Activated CD4-positive, alpha-beta T cell treated with anti-CD3 and anti-CD28 coated beads, Interleukin-2, amount 10 ng/mL, durations not matched to agents 24 days and 14 days (primary cell): Measurements from ENCODE around the gene NR4A3. TPM values are rescaled to one million over a fixed set of nuclear protein-coding genes. Genes with fewer than 3 reads are reported as not detected.

Source experiments
- DNase-seq: peaks from one replicate; pipeline ENCODE4 v3.0.0; 2022
- H3K27ac Mint-ChIP-seq: one replicate; pipeline ENCODE4 v1.8.0; 2022; ENCODE audit warnings: mild to moderate bottlenecking, mixed read lengths
- H3K27me3 Mint-ChIP-seq: one replicate; pipeline ENCODE4 v1.8.0; 2022; ENCODE audit warnings: mixed read lengths
- H3K36me3 Mint-ChIP-seq: one replicate; pipeline ENCODE4 v1.8.0; 2022; ENCODE audit warnings: low read depth, mild to moderate bottlenecking, mixed read lengths
- H3K4me1 Mint-ChIP-seq: one replicate; pipeline ENCODE4 v1.8.0; 2021; ENCODE audit warnings: mixed read lengths
- H3K4me3 Mint-ChIP-seq: one replicate; pipeline ENCODE4 v1.8.0; 2022; ENCODE audit warnings: mild to moderate bottlenecking, moderate library complexity, mixed read lengths
- H3K9me3 Mint-ChIP-seq: one replicate; pipeline ENCODE4 v1.8.0; 2021; ENCODE audit warnings: mixed read lengths
- intact Hi-C: fragments of 100-400 bp; cut with micrococcal nuclease; formaldehyde crosslinking; loops from one replicate; pipeline ENCODE4 v1.15.1; 2023
- total RNA-seq: library from RNA; stranded (reverse); gene quantifications from 2 replicates; pipeline ENCODE4 v1.2.3, GENCODE V29; 2022

The NR4A3 gene
- total RNA-seq, 1 donor from 2014 or later = 52.8 TPM

GRCh38 chr9:99803694-99804093, 18.0 kb upstream of the NR4A3 start:
- Mint-ChIP-seq H3K36me3 (no peaks in the 10 kb centered on the region), H3K27me3 (peaks cover 28% of the 10 kb centered on the region), H3K9me3 (no peaks in the 10 kb centered on the region), H3K4me1 (peaks cover 8% of the 10 kb centered on the region), H3K27ac (no peak overlapping the region), H3K4me3 (no peak overlapping the region)
- intact Hi-C loops = loop anchor here (10.0 kb wide), 1 partner anchor 791 kb away; no protein-coding TSS in a partner anchor
- no peak for DNase-seq

- Mint-ChIP-seq H3K9me3 (no peaks in the 10 kb centered on the region), H3K4me1 (peaks cover 23% of the 10 kb centered on the region), H3K27ac (no peak overlapping the region), H3K4me3 (no peak overlapping the region), H3K36me3 (no peaks in the 10 kb centered on the region), H3K27me3 (peaks cover 22% of the 10 kb centered on the region)
- intact Hi-C loops = loop anchor here (1.0 to 10.0 kb wide), 2 partner anchors 204 to 787 kb away; no protein-coding TSS in a partner anchor
- DNase-seq = peak; percentile 89
Measured at GRCh38 chr9:99807276-99807852, 14.3 kb upstream of the NR4A3 start.

- no peaks in the 10 kb centered on the region for H3K9me3 Mint-ChIP-seq
- no peaks in the 10 kb centered on the region for H3K36me3 Mint-ChIP-seq
- no peak for DNase-seq
- H3K4me3 Mint-ChIP-seq = no peak overlapping the region
- H3K4me1 Mint-ChIP-seq = peaks cover 23% of the 10 kb centered on the region
- H3K27me3 Mint-ChIP-seq = peaks cover 21% of the 10 kb centered on the region
- no peak overlapping the region for H3K27ac Mint-ChIP-seq
- intact Hi-C loops = loop anchor here (1.0 to 10.0 kb wide), 2 partner anchors 203 to 787 kb away; no protein-coding TSS in a partner anchor
Measured at GRCh38 chr9:99807956-99808355, 13.7 kb upstream of the NR4A3 start.

DNA sequence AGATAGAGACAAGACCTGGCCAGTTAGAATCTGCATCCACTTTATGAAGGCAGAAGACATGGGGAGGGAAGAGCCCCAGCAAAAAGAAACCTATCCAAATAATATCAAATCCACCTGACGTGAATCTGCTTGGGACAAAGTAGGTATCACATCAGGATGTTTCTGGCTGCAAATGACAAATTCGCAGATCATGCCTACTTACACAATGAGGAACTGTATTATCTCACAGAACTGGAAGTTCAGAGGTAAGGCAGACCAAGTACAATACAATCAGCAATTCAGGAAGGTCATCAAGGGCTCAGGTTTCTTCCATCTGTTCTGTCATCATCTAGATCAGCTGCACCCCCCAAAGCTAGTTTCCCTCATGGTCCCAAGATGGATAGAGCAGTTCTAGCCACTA, 13.2 kb upstream of the NR4A3 start:
- H3K36me3 Mint-ChIP-seq = no peaks in the 10 kb centered on the region
- peaks cover 22% of the 10 kb centered on the region for H3K27me3 Mint-ChIP-seq
- no peak for DNase-seq
- no peak overlapping the region for H3K4me3 Mint-ChIP-seq
- intact Hi-C loops = loop anchor here (10.0 kb wide), 1 partner anchor 786 kb away; no protein-coding TSS in a partner anchor
- H3K27ac Mint-ChIP-seq = no peak overlapping the region
- H3K9me3 Mint-ChIP-seq = no peaks in the 10 kb centered on the region
- peaks cover 23% of the 10 kb centered on the region for H3K4me1 Mint-ChIP-seq

DNA sequence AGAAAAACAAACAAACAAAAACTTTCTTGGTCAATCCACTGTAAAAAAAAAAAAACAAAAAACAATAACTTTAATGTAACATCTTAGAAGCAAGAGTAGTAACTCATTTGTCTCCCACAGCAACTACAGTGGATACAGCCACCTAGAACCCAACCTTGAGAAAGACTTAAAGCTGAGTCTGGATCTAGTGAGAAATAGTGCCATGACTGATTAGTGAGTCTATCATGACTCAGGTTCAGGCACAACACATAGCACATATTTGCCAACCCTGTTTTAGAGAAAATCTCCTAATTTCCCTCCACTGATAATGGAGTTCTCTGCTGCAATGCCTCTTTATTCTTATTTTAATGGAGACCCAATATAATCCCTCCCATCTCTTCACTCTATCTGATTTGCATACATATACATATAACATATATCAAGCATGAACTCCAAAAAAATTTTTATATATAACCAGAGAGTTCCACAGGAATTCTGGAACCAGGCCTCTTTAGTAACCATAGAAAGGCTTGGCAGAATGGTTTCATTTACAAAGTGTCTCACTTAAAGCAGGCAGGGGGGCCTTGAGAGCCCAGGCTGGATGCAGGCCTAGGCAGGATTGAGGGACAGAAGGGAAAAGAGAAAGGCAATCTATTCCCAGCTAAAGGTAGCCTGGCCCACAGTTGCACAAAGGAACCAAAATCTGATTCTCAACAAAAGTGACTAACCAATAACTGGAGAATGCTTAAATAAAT, 11.9 kb upstream of the NR4A3 start:
- Mint-ChIP-seq H3K27ac (no peak overlapping the region), H3K27me3 (peaks cover 22% of the 10 kb centered on the region), H3K9me3 (no peaks in the 10 kb centered on the region), H3K4me3 (no peak overlapping the region), H3K36me3 (no peaks in the 10 kb centered on the region), H3K4me1 (peaks cover 23% of the 10 kb centered on the region)
- DNase-seq = no peak
- intact Hi-C loops = loop anchor here (10.0 kb wide), 2 partner anchors 515 to 785 kb away; no protein-coding TSS in a partner anchor

GRCh38 chr9:99811172-99811571, 10.5 kb upstream of the NR4A3 start:
- H3K4me3 Mint-ChIP-seq = no peak overlapping the region
- H3K9me3 Mint-ChIP-seq = no peaks in the 10 kb centered on the region
- H3K27ac Mint-ChIP-seq = no peak overlapping the region
- intact Hi-C loops = loop anchor here (1.0 to 10.0 kb wide), 3 partner anchors 8 to 514 kb away; no protein-coding TSS in a partner anchor
- DNase-seq = no peak
- H3K4me1 Mint-ChIP-seq = peaks cover 29% of the 10 kb centered on the region
- H3K27me3 Mint-ChIP-seq = peaks cover 31% of the 10 kb centered on the region
- H3K36me3 Mint-ChIP-seq = no peaks in the 10 kb centered on the region

GRCh38 chr9:99811598-99812383, 9.9 kb upstream of the NR4A3 start:
- DNase-seq = no peak
- H3K27me3 Mint-ChIP-seq = peaks cover 35% of the 10 kb centered on the region
- peak overlapping the region; percentile 6 for H3K4me3 Mint-ChIP-seq
- H3K9me3 Mint-ChIP-seq = no peaks in the 10 kb centered on the region
- peaks cover 32% of the 10 kb centered on the region for H3K4me1 Mint-ChIP-seq
- intact Hi-C loops = loop anchor here (1.0 to 10.0 kb wide), 4 partner anchors 8 to 513 kb away; no protein-coding TSS in a partner anchor
- H3K27ac Mint-ChIP-seq = peak overlapping the region; percentile 73
- no peaks in the 10 kb centered on the region for H3K36me3 Mint-ChIP-seq

GRCh38 chr9:99813739-99814138, 7.9 kb upstream of the NR4A3 start:
- intact Hi-C loops = loop anchor here (10.0 kb wide), 1 partner anchor 511 kb away; no protein-coding TSS in a partner anchor
- no peaks in the 10 kb centered on the region for H3K36me3 Mint-ChIP-seq

DNA sequence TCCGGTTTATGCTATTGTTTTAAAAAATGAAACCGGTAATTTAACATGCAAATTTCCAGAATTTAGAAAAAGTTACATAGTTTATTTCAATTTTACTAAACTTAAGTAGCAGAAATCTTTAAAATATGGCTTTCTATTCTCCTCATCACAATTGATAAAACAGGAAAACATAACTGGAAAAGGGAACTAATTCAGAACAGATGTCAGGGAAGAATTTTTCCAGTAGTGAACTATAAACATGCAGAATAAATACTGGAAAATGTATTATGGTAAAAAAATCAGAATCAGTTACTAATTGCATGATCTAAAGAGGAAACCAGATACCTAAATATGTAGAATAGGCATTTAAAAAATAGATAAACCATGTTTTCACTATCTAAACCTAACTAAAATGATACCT, 7.3 kb upstream of the NR4A3 start:
- no peaks in the 10 kb centered on the region for H3K9me3 Mint-ChIP-seq
- intact Hi-C loops = loop anchor here (10.0 kb wide), 1 partner anchor 510 kb away; no protein-coding TSS in a partner anchor
- H3K4me1 Mint-ChIP-seq = peaks cover 37% of the 10 kb centered on the region
- no peak for DNase-seq
- no peak overlapping the region for H3K4me3 Mint-ChIP-seq
- no peak overlapping the region for H3K27ac Mint-ChIP-seq
- no peaks in the 10 kb centered on the region for H3K36me3 Mint-ChIP-seq
- H3K27me3 Mint-ChIP-seq = peaks cover 37% of the 10 kb centered on the region

More at GRCh38 chr9:99813739-99814138, 7.9 kb upstream of the NR4A3 start:
- H3K27ac Mint-ChIP-seq = no peak overlapping the region
- peaks cover 33% of the 10 kb centered on the region for H3K4me1 Mint-ChIP-seq
- H3K27me3 Mint-ChIP-seq = peaks cover 37% of the 10 kb centered on the region
- H3K4me3 Mint-ChIP-seq = no peak overlapping the region
- no peaks in the 10 kb centered on the region for H3K9me3 Mint-ChIP-seq
- DNase-seq = no peak

GRCh38 chr9:99816392-99816791, 5.3 kb upstream of the NR4A3 start:
- intact Hi-C loops = loop anchor here (10.0 kb wide), 1 partner anchor 508 kb away; no protein-coding TSS in a partner anchor
- Mint-ChIP-seq H3K27me3 (peaks cover 39% of the 10 kb centered on the region), H3K36me3 (no peaks in the 10 kb centered on the region), H3K4me3 (no peak overlapping the region), H3K9me3 (no peaks in the 10 kb centered on the region), H3K27ac (no peak overlapping the region), H3K4me1 (peaks cover 44% of the 10 kb centered on the region)
- DNase-seq = no peak

DNA sequence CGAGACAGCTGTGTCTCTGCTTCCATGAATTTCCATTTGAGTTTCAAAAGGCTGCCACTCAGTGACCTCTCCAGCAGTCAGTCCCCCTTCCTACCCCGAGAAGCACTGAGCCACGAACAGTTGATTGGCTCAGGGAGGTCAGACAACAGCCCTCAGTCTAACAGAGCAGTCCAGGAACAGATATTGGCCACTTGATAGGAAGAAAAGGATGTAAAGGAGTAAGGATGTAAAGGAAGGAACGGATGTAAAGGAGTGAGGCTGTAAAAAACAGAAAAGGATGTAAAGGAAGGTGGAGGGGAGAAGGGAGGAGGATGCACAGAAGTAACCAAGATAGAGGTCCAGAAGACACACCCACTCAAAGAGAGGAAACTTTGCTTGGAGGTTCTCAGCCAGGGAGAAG, 3.2 kb upstream of the NR4A3 start:
- Mint-ChIP-seq H3K36me3 (peaks cover 8% of the 10 kb centered on the region), H3K4me3 (peak overlapping the region; percentile 99), H3K4me1 (peaks cover 42% of the 10 kb centered on the region), H3K27ac (peak overlapping the region; percentile 96), H3K9me3 (no peaks in the 10 kb centered on the region), H3K27me3 (peaks cover 35% of the 10 kb centered on the region)
- no peak for DNase-seq
- intact Hi-C loops = loop anchor here (10.0 kb wide), 1 partner anchor 506 kb away; no protein-coding TSS in a partner anchor

GRCh38 chr9:99819123-99819855, 2.4 kb upstream of the NR4A3 start:
- intact Hi-C loops = loop anchor here (1.0 to 10.0 kb wide), 4 partner anchors 8 to 597 kb away; partner anchors contain the start of gene SEC61B
- H3K27ac Mint-ChIP-seq = peak overlapping the region; percentile 96
- peak; percentile 98 for DNase-seq
- H3K9me3 Mint-ChIP-seq = no peaks in the 10 kb centered on the region
- H3K36me3 Mint-ChIP-seq = peaks cover 14% of the 10 kb centered on the region
- H3K4me1 Mint-ChIP-seq = peaks cover 45% of the 10 kb centered on the region
- H3K4me3 Mint-ChIP-seq = peak overlapping the region; percentile 99
- H3K27me3 Mint-ChIP-seq = peaks cover 30% of the 10 kb centered on the region
